T1000 (cell line): ENCODE results near the gene SLC1A5.
A peak's percentile ranks its signal among the peaks of the same experiment; 100 is the strongest.

Experiments
- DNase-seq: peaks from one replicate; lab custom pipeline; 2025; ENCODE audit warnings: mixed read lengths; lab: John Stamatoyannopoulos, UW

Gene SLC1A5

GRCh38 chr19:46742926-46743480, 45.4 kb downstream of the SLC1A5 start:
- no peak for DNase-seq

- DNase-seq = no peak
These were observed 46.9 kb downstream of the SLC1A5 start for GRCh38 chr19:46741447-46741846.

GRCh38 chr19:46739290-46739771, 49.1 kb downstream of the SLC1A5 start:
- no peak for DNase-seq

- no peak for DNase-seq
These were observed 50.6 kb downstream of the SLC1A5 start for GRCh38 chr19:46737761-46738171.

- DNase-seq = no peak
These were observed 51.1 kb downstream of the SLC1A5 start for GRCh38 chr19:46737298-46737654.

GRCh38 chr19:46736531-46737297, 51.7 kb downstream of the SLC1A5 start:
- DNase-seq = no peak

- DNase-seq = no peak
These were observed 54.6 kb downstream of the SLC1A5 start for GRCh38 chr19:46733690-46734292.

GRCh38 chr19:46732966-46733689, 55.3 kb downstream of the SLC1A5 start:
- DNase-seq = peak; percentile 41

GRCh38 chr19:46732172-46732938, 56.0 kb downstream of the SLC1A5 start:
- DNase-seq = peak; percentile 41

GRCh38 chr19:46731584-46731983, 56.8 kb downstream of the SLC1A5 start:
- no peak for DNase-seq

- peak; percentile 63 for DNase-seq
These were observed 57.3 kb downstream of the SLC1A5 start for GRCh38 chr19:46731007-46731501.

- no peak for DNase-seq
These were observed 57.8 kb downstream of the SLC1A5 start for GRCh38 chr19:46730595-46730994.

GRCh38 chr19:46730187-46730586, 58.2 kb downstream of the SLC1A5 start:
- DNase-seq = no peak

GRCh38 chr19:46729696-46730095, 58.7 kb downstream of the SLC1A5 start:
- no peak for DNase-seq

- DNase-seq = peak; percentile 29
These were observed 59.6 kb downstream of the SLC1A5 start for GRCh38 chr19:46728693-46729339.

GRCh38 chr19:46728208-46728607, 60.2 kb downstream of the SLC1A5 start:
- no peak for DNase-seq

GRCh38 chr19:46727757-46728156, 60.6 kb downstream of the SLC1A5 start:
- DNase-seq = no peak

- no peak for DNase-seq
These were observed 61.4 kb downstream of the SLC1A5 start for GRCh38 chr19:46726971-46727501.

- no peak for DNase-seq
These were observed 61.8 kb downstream of the SLC1A5 start for GRCh38 chr19:46726551-46726950.

- no peak for DNase-seq
These were observed 62.5 kb downstream of the SLC1A5 start for GRCh38 chr19:46725859-46726393.
